Panc1 (cell line): ENCODE measurements around the gene CYB5D1. TPM values are rescaled to one million over a fixed set of nuclear protein-coding genes. Genes with fewer than 3 reads are reported as not detected.

ENCODE experiments used
- ATAC-seq: fragments of 200-7000 bp; cut with Tn5 transposase; 2 replicates; pipeline ENCODE4 v1.9.1; 2020; ENCODE audit warnings: mild to moderate bottlenecking, moderate library complexity
- BruUV-seq: library from RNA; stranded (reverse); fragments of 400-500 nt; replicated peaks from 2 replicates; lab custom pipeline; 2021; lab: Mats Ljungman, UMichigan
- CTCF ChIA-PET: fragments of 300-600 bp; sonication (Branson Sonifier 250); formaldehyde crosslinking; loops from one replicate; lab custom pipeline; 2022; ENCODE audit warnings: antibody characterized with exemption; lab: Charles Lee
- POLR2A ChIA-PET: fragments of 300-600 bp; sonication (Branson Sonifier 250); formaldehyde crosslinking; loops from one replicate; lab custom pipeline; 2022; ENCODE audit warnings: antibody characterized with exemption; lab: Charles Lee
- DNase-seq: peaks from one replicate; pipeline ENCODE4 v3.0.0-alpha.2; 2010; ENCODE audit warnings: low read depth, low spot score
- H3K27ac ChIP-seq: 2 replicates; pipeline ENCODE4 v1.5.1; 2011; ENCODE audit warnings: mild to moderate bottlenecking, low read length, inconsistent platforms
- H3K27me3 ChIP-seq: fragments of 200-500 bp; sonication (Bioruptor generic); 2 replicates; pipeline ENCODE4 v1.6.0; 2014; ENCODE audit warnings: low read length, inconsistent platforms; ENCODE audit not compliant: control insufficient read depth, insufficient read depth
- H3K36me3 ChIP-seq: fragments of 200-500 bp; sonication (Bioruptor generic); 2 replicates; pipeline ENCODE4 v1.5.1; 2014; ENCODE audit warnings: inconsistent platforms, mild to moderate bottlenecking, low read length, moderate library complexity; ENCODE audit not compliant: control insufficient read depth, insufficient read depth
- H3K4me1 ChIP-seq: 2 replicates; pipeline ENCODE4 v1.5.1; 2011; ENCODE audit warnings: inconsistent platforms, mild to moderate bottlenecking, low read length, moderate library complexity; ENCODE audit not compliant: control insufficient read depth, insufficient read depth
- H3K4me3 ChIP-seq, 2 experiments: 2 replicates each; pipeline ENCODE4 v1.5.1; 2011 to 2012; ENCODE audit warnings: low read depth in 2 of 2, low read length in 2 of 2, mild to moderate bottlenecking in 2 of 2, inconsistent platforms in 1 of 2, moderate library complexity in 1 of 2
- H3K9me3 ChIP-seq: fragments of 200-500 bp; sonication (Bioruptor generic); 2 replicates; pipeline ENCODE4 v1.5.1; 2014; ENCODE audit warnings: low read depth, mild to moderate bottlenecking, inconsistent platforms, low read length, moderate library complexity; ENCODE audit not compliant: control insufficient read depth, insufficient read depth
- POLR2AphosphoS5 ChIP-seq: IDR thresholded peaks from 2 replicates; pipeline ENCODE4 v1.6.1; 2012; ENCODE audit warnings: mild to moderate bottlenecking, low read depth, low read length, moderate library complexity
- SIN3A ChIP-seq: IDR thresholded peaks from 2 replicates; pipeline ENCODE4 v1.6.1; 2012; ENCODE audit warnings: low read depth, mild to moderate bottlenecking, low read length, moderate library complexity, borderline replicate concordance; ENCODE audit not compliant: insufficient read depth
- TCF7L2 ChIP-seq: IDR thresholded peaks from 2 replicates; pipeline ENCODE4 v1.6.1; 2011; ENCODE audit warnings: mild to moderate bottlenecking, low read depth, low read length, inconsistent platforms
- in situ Hi-C: cut with HindIII; loops from 2 replicates; pipeline ENCODE4 v1.10.0; 2016; ENCODE audit warnings: low sequenced_read_pairs, low pct_unique_long_range_greater_than_20kb
- intact Hi-C: fragments of 100-400 bp; cut with micrococcal nuclease; formaldehyde crosslinking; loops from one replicate; pipeline ENCODE4 v1.10.0; 2022; ENCODE audit not compliant: unreplicated experiment
- total RNA-seq: library from RNA; stranded (reverse); gene quantifications from one replicate; pipeline ENCODE4 v1.2.1, GENCODE V29; 2021; ENCODE audit not compliant: unreplicated experiment
- TF ChIP-seq, protein P1 (sequence below): fragments of 450-650 bp; IDR thresholded peaks from 2 replicates; pipeline ENCODE4 v1.5.1; 2017; ENCODE audit warnings: mild to moderate bottlenecking
- TF ChIP-seq, protein P2 (sequence below), 2 experiments: IDR thresholded peaks; 2 replicates each; pipeline ENCODE4 v1.6.1; 2011 to 2012; ENCODE audit warnings: low read depth in 2 of 2, control low read depth in 1 of 2, low read length in 1 of 2, mild to moderate bottlenecking in 1 of 2, moderate library complexity in 1 of 2; ENCODE audit not compliant: insufficient read depth in 1 of 2

CYB5D1 gene
- total RNA-seq, 1 experiment from 2014 or later = 8.6 TPM

DNA sequence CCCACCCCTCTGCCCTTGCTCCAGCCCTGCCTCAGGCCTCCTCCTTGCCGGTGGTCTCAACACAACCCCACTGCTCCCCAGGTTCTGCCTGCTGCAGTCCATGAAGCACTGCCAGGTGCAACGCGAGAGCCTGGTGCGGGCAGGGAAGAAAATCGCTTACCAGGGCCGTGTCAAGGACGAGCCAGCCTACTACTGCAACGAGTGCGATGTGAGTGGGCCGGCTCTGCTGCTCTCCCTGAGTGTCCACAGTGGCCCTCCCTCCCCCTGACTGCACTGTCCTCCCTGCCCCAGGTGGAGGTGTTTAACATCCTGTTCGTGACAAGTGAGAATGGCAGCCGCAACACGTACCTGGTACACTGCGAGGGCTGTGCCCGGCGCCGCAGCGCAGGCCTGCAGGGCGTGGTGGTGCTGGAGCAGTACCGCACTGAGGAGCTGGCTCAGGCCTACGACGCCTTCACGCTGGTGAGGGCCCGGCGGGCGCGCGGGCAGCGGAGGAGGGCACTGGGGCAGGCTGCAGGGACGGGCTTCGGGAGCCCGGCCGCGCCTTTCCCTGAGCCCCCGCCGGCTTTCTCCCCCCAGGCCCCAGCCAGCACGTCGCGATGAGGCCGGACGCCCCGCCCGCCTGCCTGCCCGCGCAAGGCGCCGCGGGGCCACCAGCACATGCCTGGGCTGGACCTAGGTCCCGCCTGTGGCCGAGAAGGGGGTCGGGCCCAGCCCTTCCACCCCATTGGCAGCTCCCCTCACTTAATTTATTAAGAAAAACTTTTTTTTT is 4.7 kb upstream of the CYB5D1 start:
- ATAC-seq (no peak), DNase-seq (no peak)
- no peak for TF ChIP-seq TCF7L2
- TF ChIP-seq POLR2AphosphoS5 = no peak
- H3K4me3 ChIP-seq = no peak overlapping the region
- peaks cover 2% of the 10 kb centered on the region; the same call in 1 of the 2 replicates for H3K36me3 ChIP-seq
- no peak overlapping the region for H3K27ac ChIP-seq
- in situ Hi-C loops (no loop called here), intact Hi-C loops (loop anchor here (10.0 kb wide), 1 partner anchor 108 kb away; no protein-coding TSS in a partner anchor)
- H3K4me1 ChIP-seq = peaks cover 10% of the 10 kb centered on the region
- POLR2A ChIA-PET = no interaction called here
- H3K9me3 ChIP-seq = no peaks in the 10 kb centered on the region
- H3K27me3 ChIP-seq = no peaks in the 10 kb centered on the region
- BruUV-seq = no TSS peak
- CTCF ChIA-PET = no interaction called here

DNA sequence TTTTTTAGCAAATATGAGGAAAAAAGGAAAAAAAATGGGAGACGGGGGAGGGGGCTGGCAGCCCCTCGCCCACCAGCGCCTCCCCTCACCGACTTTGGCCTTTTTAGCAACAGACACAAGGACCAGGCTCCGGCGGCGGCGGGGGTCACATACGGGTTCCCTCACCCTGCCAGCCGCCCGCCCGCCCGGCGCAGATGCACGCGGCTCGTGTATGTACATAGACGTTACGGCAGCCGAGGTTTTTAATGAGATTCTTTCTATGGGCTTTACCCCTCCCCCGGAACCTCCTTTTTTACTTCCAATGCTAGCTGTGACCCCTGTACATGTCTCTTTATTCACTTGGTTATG is 4.1 kb upstream of the CYB5D1 start:
- BruUV-seq = no TSS peak
- no peak for TF ChIP-seq SIN3A
- TF ChIP-seq TCF7L2 = no peak
- TF ChIP-seq, protein P1, sequence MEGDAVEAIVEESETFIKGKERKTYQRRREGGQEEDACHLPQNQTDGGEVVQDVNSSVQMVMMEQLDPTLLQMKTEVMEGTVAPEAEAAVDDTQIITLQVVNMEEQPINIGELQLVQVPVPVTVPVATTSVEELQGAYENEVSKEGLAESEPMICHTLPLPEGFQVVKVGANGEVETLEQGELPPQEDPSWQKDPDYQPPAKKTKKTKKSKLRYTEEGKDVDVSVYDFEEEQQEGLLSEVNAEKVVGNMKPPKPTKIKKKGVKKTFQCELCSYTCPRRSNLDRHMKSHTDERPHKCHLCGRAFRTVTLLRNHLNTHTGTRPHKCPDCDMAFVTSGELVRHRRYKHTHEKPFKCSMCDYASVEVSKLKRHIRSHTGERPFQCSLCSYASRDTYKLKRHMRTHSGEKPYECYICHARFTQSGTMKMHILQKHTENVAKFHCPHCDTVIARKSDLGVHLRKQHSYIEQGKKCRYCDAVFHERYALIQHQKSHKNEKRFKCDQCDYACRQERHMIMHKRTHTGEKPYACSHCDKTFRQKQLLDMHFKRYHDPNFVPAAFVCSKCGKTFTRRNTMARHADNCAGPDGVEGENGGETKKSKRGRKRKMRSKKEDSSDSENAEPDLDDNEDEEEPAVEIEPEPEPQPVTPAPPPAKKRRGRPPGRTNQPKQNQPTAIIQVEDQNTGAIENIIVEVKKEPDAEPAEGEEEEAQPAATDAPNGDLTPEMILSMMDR = no peak
- TF ChIP-seq, protein P2, sequence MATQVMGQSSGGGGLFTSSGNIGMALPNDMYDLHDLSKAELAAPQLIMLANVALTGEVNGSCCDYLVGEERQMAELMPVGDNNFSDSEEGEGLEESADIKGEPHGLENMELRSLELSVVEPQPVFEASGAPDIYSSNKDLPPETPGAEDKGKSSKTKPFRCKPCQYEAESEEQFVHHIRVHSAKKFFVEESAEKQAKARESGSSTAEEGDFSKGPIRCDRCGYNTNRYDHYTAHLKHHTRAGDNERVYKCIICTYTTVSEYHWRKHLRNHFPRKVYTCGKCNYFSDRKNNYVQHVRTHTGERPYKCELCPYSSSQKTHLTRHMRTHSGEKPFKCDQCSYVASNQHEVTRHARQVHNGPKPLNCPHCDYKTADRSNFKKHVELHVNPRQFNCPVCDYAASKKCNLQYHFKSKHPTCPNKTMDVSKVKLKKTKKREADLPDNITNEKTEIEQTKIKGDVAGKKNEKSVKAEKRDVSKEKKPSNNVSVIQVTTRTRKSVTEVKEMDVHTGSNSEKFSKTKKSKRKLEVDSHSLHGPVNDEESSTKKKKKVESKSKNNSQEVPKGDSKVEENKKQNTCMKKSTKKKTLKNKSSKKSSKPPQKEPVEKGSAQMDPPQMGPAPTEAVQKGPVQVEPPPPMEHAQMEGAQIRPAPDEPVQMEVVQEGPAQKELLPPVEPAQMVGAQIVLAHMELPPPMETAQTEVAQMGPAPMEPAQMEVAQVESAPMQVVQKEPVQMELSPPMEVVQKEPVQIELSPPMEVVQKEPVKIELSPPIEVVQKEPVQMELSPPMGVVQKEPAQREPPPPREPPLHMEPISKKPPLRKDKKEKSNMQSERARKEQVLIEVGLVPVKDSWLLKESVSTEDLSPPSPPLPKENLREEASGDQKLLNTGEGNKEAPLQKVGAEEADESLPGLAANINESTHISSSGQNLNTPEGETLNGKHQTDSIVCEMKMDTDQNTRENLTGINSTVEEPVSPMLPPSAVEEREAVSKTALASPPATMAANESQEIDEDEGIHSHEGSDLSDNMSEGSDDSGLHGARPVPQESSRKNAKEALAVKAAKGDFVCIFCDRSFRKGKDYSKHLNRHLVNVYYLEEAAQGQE (IDR thresholded peaks at IDR 0.05; ENCODE audit: insufficient read depth in 1 of 2, low read depth in 2 of 2, low read length in 1 of 2) = no peak
- no peak for TF ChIP-seq POLR2AphosphoS5
- in situ Hi-C loops = no loop called here
- ChIA-PET POLR2A (no interaction called here), CTCF (no interaction called here)
- Histone ChIP-seq H3K4me3 (no peak overlapping the region), H3K36me3 (peaks cover 5% of the 10 kb centered on the region; the same call in 1 of the 2 replicates), H3K27me3 (no peaks in the 10 kb centered on the region), H3K4me1 (peaks cover 10% of the 10 kb centered on the region), H3K27ac (no peak overlapping the region), H3K9me3 (no peaks in the 10 kb centered on the region)
- intact Hi-C loops = loop anchor here (10.0 kb wide), 1 partner anchor 109 kb away; no protein-coding TSS in a partner anchor
- no peak for ATAC-seq
- DNase-seq = no peak
